ENCODE data around the gene PTPRD. TPM values are rescaled to one million over a fixed set of nuclear protein-coding genes. Genes with fewer than 3 reads are reported as not detected.

PTPRD gene
- total RNA-seq, 1 experiment from 2014 or later: 32.5 TPM

DNA sequence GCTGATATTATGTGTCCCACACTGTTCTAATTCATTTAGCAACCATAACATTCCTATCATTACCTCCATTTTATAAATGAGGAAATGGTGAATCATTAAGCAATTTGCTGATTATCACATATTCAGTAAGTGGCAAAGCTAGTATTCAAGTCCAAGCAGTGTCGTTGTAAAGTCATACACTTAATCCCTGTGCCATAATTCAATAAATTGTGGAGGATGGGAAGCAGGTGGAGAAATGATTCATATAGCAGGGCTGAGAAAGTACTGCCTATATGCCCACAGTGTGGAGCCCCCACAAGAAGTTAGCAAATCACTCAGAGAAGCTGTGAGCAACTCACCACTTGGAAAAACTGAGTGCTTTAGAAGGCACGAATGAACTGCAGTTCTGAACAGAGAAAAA, 691.0 kb downstream of the PTPRD start:
- Histone ChIP-seq H2BK120ac (ENCODE audit: low read depth, low read length, poor library complexity, severe bottlenecking) (no peak overlapping the region), H3K4me2 (ENCODE audit: insufficient read depth, insufficient read length, low read length) (no peak overlapping the region), H2BK15ac (ENCODE audit: low read depth, low read length) (no peak overlapping the region), H3K56ac (ENCODE audit: insufficient read length, low read depth, low read length) (no peak overlapping the region), H2BK5ac (ENCODE audit: insufficient read length, low read length) (no peak overlapping the region), H4K5ac (ENCODE audit: insufficient read length, low read depth, low read length) (no peak overlapping the region), H3K4ac (ENCODE audit: low read depth, low read length) (no peak overlapping the region), H3K27me3 (ENCODE audit: insufficient read depth, low read length) (no peaks in the 10 kb centered on the region), H4K91ac (ENCODE audit: insufficient read length, low read depth, low read length) (no peak overlapping the region), H3K23ac (ENCODE audit: insufficient read length, low read depth, low read length) (no peak overlapping the region), H3T11ph (ENCODE audit: low read length) (no peak overlapping the region), H2BK12ac (ENCODE audit: insufficient read length, low read depth, low read length) (no peak overlapping the region), H3K4me1 (ENCODE audit: insufficient read depth, low read length) (no peaks in the 10 kb centered on the region), H3K18ac (ENCODE audit: insufficient read length, low read depth, low read length) (no peak overlapping the region), H3K79me1 (ENCODE audit: insufficient read depth, low read depth, low read length, poor library complexity, severe bottlenecking) (no peaks in the 10 kb centered on the region), H3K14ac (ENCODE audit: insufficient read depth, low read length) (no peak overlapping the region), H2BK20ac (ENCODE audit: low read depth, low read length, poor library complexity, severe bottlenecking) (no peak overlapping the region), H3K79me2 (ENCODE audit: insufficient read depth, low read length) (no peaks in the 10 kb centered on the region), H4K8ac (replicated peaks; ENCODE audit: insufficient read length, low read depth, low read length) (no peak overlapping the region), H3K9ac (ENCODE audit: extremely low read depth, insufficient read length, low read length) (no peak overlapping the region), H4K20me1 (ENCODE audit: control insufficient read depth, insufficient read depth, insufficient read length) (no peaks in the 10 kb centered on the region), H3K27ac (ENCODE audit: insufficient read length, low read depth, low read length) (no peak overlapping the region), H3K9me3 (ENCODE audit: control insufficient read depth, low read depth, low read length) (no peaks in the 10 kb centered on the region), H3K23me2 (ENCODE audit: insufficient read length, low read depth, low read length, poor library complexity, severe bottlenecking) (no peaks in the 10 kb centered on the region), H2AFZ (ENCODE audit: low read length) (no peak overlapping the region), H2AK5ac (ENCODE audit: insufficient read length, low read length) (no peak overlapping the region)
- Mint-ChIP-seq H3K9me3 (no peaks in the 10 kb centered on the region), H3K4me1 (peaks cover 5 to 8% of the 10 kb centered on the region in 2 experiments), H3K36me3 (ENCODE audit: insufficient read depth in 1 of 3, low read depth in 3 of 3) (no peaks in the 10 kb centered on the region), H3K27ac (no peak overlapping the region), H3K4me3 (no peak overlapping the region), H3K27me3 (ENCODE audit: low read depth) (no peaks in the 10 kb centered on the region)
- no peak for DNase-seq
- WGBS (ENCODE audit: extremely low coverage, insufficient read length, low lambda C conversion rate): no CpG with 5 or more reads among the region's 2 CpGs
- TF ChIP-seq, protein P1, sequence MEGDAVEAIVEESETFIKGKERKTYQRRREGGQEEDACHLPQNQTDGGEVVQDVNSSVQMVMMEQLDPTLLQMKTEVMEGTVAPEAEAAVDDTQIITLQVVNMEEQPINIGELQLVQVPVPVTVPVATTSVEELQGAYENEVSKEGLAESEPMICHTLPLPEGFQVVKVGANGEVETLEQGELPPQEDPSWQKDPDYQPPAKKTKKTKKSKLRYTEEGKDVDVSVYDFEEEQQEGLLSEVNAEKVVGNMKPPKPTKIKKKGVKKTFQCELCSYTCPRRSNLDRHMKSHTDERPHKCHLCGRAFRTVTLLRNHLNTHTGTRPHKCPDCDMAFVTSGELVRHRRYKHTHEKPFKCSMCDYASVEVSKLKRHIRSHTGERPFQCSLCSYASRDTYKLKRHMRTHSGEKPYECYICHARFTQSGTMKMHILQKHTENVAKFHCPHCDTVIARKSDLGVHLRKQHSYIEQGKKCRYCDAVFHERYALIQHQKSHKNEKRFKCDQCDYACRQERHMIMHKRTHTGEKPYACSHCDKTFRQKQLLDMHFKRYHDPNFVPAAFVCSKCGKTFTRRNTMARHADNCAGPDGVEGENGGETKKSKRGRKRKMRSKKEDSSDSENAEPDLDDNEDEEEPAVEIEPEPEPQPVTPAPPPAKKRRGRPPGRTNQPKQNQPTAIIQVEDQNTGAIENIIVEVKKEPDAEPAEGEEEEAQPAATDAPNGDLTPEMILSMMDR (conservative IDR thresholded peaks at IDR 0.05): no peak

All from H9 (cell line).